SK-N-SH (cell line): ENCODE results near the gene IQCK. TPM values are rescaled to one million over a fixed set of nuclear protein-coding genes. Genes with fewer than 3 reads are reported as not detected.

Experiments used
- CTCF ChIA-PET: fragments of 300-600, 350-600 bp; formaldehyde crosslinking; extraction: SDS; loops from one replicate; lab custom pipeline; 2021; lab: Yijun Ruan, JAX
- POLR2A ChIA-PET: fragments of 350-600 bp; sonication (Branson Sonifier 250); formaldehyde crosslinking; extraction: SDS; loops from one replicate; lab custom pipeline; 2020; ENCODE audit warnings: antibody characterized with exemption, inconsistent platforms; lab: Yijun Ruan, JAX
- DNase-seq: peaks from one replicate; pipeline ENCODE4 v3.0.0; 2012
- H2AFZ ChIP-seq: fragments of 200-600 bp; sonication (generic); 2 replicates; pipeline ENCODE4 v1.8.1; 2016; ENCODE audit warnings: antibody characterized with exemption, mild to moderate bottlenecking, low read depth
- H3F3A ChIP-seq: fragments of 200-600 bp; sonication (generic); replicated peaks from 2 replicates; pipeline ENCODE3; 2016; ENCODE audit warnings: antibody characterized with exemption, mild to moderate bottlenecking; ENCODE audit not compliant: insufficient read depth
- H3K27ac ChIP-seq, 2 experiments: fragments of 200-500 bp in 1 of 2; fragments of 200-600 bp in 1 of 2; sonication (Bioruptor generic) in 1 of 2; sonication (generic), shearing (Covaris generic) in 1 of 2; 2 replicates each; pipeline versions ENCODE4 v1.5.1 to v1.6.1; 2014 to 2016; ENCODE audit warnings: low read depth in 2 of 2, inconsistent platforms in 1 of 2, low read length in 1 of 2, mild to moderate bottlenecking in 1 of 2, mixed read lengths in 1 of 2
- H3K27me3 ChIP-seq: fragments of 200-600 bp; sonication (generic), shearing (Covaris generic); 2 replicates; pipeline ENCODE4 v1.6.1; 2016; ENCODE audit warnings: mixed run types; ENCODE audit not compliant: insufficient read depth
- H3K36me3 ChIP-seq, 2 experiments: fragments of 200-500 bp in 1 of 2; fragments of 200-600 bp in 1 of 2; sonication (Bioruptor generic) in 1 of 2; sonication (generic) in 1 of 2; replicated peaks in 1 of 2; 2 replicates each; pipeline versions ENCODE3 to v1.5.1; 2014 to 2016; ENCODE audit warnings: low read length in 1 of 2, mild to moderate bottlenecking in 1 of 2; ENCODE audit not compliant: insufficient read depth in 2 of 2, control insufficient read depth in 1 of 2
- H3K4me1 ChIP-seq, 2 experiments: fragments of 200-500 bp in 1 of 2; fragments of 200-600 bp in 1 of 2; sonication (Bioruptor generic) in 1 of 2; sonication (generic), shearing (Covaris generic) in 1 of 2; 2 replicates each; pipeline versions ENCODE4 v1.5.1 to v1.6.1; 2014 to 2016; ENCODE audit warnings: low read depth in 1 of 2, low read length in 1 of 2, mixed run types in 1 of 2; ENCODE audit not compliant: insufficient read depth in 2 of 2, control insufficient read depth in 1 of 2
- H3K4me2 ChIP-seq: fragments of 200-600 bp; sonication (generic), shearing (Covaris generic); 2 replicates; pipeline ENCODE4 v1.6.1; 2017; ENCODE audit warnings: mixed run types
- H3K4me3 ChIP-seq, 2 experiments: fragments of 200-500 bp in 1 of 2; fragments of 200-600 bp in 1 of 2; sonication (Bioruptor generic) in 1 of 2; sonication (generic), shearing (Covaris generic) in 1 of 2; 2 replicates each; pipeline versions ENCODE4 v1.5.1 to v1.8.1; 2014 to 2016; ENCODE audit warnings: low read depth in 2 of 2, inconsistent platforms in 1 of 2, low read length in 1 of 2, mild to moderate bottlenecking in 1 of 2, mixed read lengths in 1 of 2, moderate library complexity in 1 of 2
- H3K79me2 ChIP-seq: fragments of 200-600 bp; sonication (generic); 2 replicates; pipeline ENCODE4 v1.8.1; 2017; ENCODE audit warnings: mild to moderate bottlenecking; ENCODE audit not compliant: insufficient read depth
- H3K9ac ChIP-seq: fragments of 200-600 bp; sonication (generic); 2 replicates; pipeline ENCODE4 v1.6.1; 2017; ENCODE audit warnings: mixed run types
- H3K9me2 ChIP-seq: fragments of 200-600 bp; sonication (generic); 2 replicates; pipeline ENCODE4 v1.6.1; 2017; ENCODE audit warnings: mixed run types
- H3K9me3 ChIP-seq: fragments of 200-600 bp; sonication (generic); 2 replicates; pipeline ENCODE4 v1.6.1; 2017; ENCODE audit warnings: mixed run types, mild to moderate bottlenecking, moderate library complexity
- H4K20me1 ChIP-seq: fragments of 200-600 bp; sonication (generic); 2 replicates; pipeline ENCODE4 v1.6.1; 2017; ENCODE audit warnings: mild to moderate bottlenecking, mixed run types; ENCODE audit not compliant: insufficient read depth
- FOSL2 ChIP-seq: IDR thresholded peaks from 2 replicates; pipeline ENCODE4 v1.4.0; 2012; ENCODE audit warnings: low read depth, mild to moderate bottlenecking, moderate library complexity, borderline replicate concordance
- GATA2 ChIP-seq: sonication (generic); formaldehyde crosslinking; IDR thresholded peaks from 2 replicates; pipeline ENCODE4 v1.5.0; 2020; ENCODE audit warnings: mild to moderate bottlenecking, missing genetic modification reagents
- JUND ChIP-seq: IDR thresholded peaks from 2 replicates; pipeline ENCODE4 v1.4.0; 2012
- MXI1 ChIP-seq: IDR thresholded peaks from 2 replicates; pipeline ENCODE4 v1.6.1; 2012; ENCODE audit warnings: mild to moderate bottlenecking, low read depth, low read length, improper control_type of control experiment
- NRF1 ChIP-seq: IDR thresholded peaks from 2 replicates; pipeline ENCODE4 v1.6.1; 2012; ENCODE audit warnings: low read depth, mild to moderate bottlenecking, low read length
- RAD21 ChIP-seq: IDR thresholded peaks from 2 replicates; pipeline ENCODE4 v1.6.1; 2012; ENCODE audit warnings: mild to moderate bottlenecking, low read length
- REST ChIP-seq: IDR thresholded peaks from 2 replicates; pipeline ENCODE4 v1.6.1; 2012; ENCODE audit warnings: mild to moderate bottlenecking, low read depth, low read length, moderate library complexity
- RFX5 ChIP-seq: IDR thresholded peaks from 2 replicates; pipeline ENCODE4 v1.6.1; 2012; ENCODE audit warnings: mild to moderate bottlenecking, improper control_type of control experiment, low read length
- RXRA ChIP-seq: IDR thresholded peaks from 2 replicates; pipeline ENCODE4 v1.4.0; 2012; ENCODE audit warnings: low read depth, mild to moderate bottlenecking, borderline replicate concordance
- SMC3 ChIP-seq: IDR thresholded peaks from 2 replicates; pipeline ENCODE4 v1.6.1; 2012; ENCODE audit warnings: low read depth, low read length, improper control_type of control experiment
- USF1 ChIP-seq: IDR thresholded peaks from 2 replicates; pipeline ENCODE4 v1.4.0; 2012; ENCODE audit warnings: low read depth, borderline replicate concordance
- WGBS: methylation state at CpG from one replicate; pipeline ENCODE4 v1.1.6; 2017; ENCODE audit warnings: low lambda C conversion rate; 5-methylcytosine and 5-hydroxymethylcytosine counted together
- polyA plus RNA-seq, 3 experiments: library from polyadenylated mRNA; depleted of rRNA; stranded (reverse); fragments of >200 nt; gene quantifications; 2 replicates each; pipeline ENCODE4 v1.2.3, GENCODE V29; 2012

The IQCK gene
- polyA plus RNA-seq, 1 of the 3 experiments (the other 2 are of a cell fraction): 7.3 TPM

- no peak for DNase-seq
- no peak overlapping the region for H3K4me2 ChIP-seq
- WGBS: 92% methylated on average over 18 of the region's 18 CpGs
Measured at GRCh38 chr16:19704321-19705145, 13.5 kb upstream of the IQCK start.

GRCh38 chr16:19705146-19705501 is 12.9 kb upstream of the IQCK start:
- Histone ChIP-seq H3F3A (peaks cover 28% of the 10 kb centered on the region), H3K9ac (no peak overlapping the region), H4K20me1 (peaks cover 17% of the 10 kb centered on the region), H3K9me2 (no peaks in the 10 kb centered on the region), H3K36me3 (peaks cover 40 to 61% of the 10 kb centered on the region in 2 experiments), H3K79me2 (peaks cover 17% of the 10 kb centered on the region; the same call in 1 of the 2 replicates), H3K4me3 (no peak overlapping the region), H3K27me3 (no peaks in the 10 kb centered on the region), H3K27ac (peak overlapping the region in 1 of 2 experiments; percentile 42; a peak in 2 of 4 replicates), H3K4me1 (peaks cover 0 to 16% of the 10 kb centered on the region in 2 experiments; a peak in 3 of 4 replicates), H3K4me2 (no peak overlapping the region), H2AFZ (no peak overlapping the region), H3K9me3 (no peaks in the 10 kb centered on the region)
- DNase-seq: no peak
- 95% methylated on average over 8 of the region's 8 CpGs for WGBS
- ChIA-PET POLR2A (interaction anchor here (1.2 kb wide), 1 partner anchor 8 kb away, joined by 3 read pairs; no protein-coding TSS in a partner anchor), CTCF (no interaction called here)
- no peak for TF ChIP-seq REST
- TF ChIP-seq JUND: no peak
- TF ChIP-seq MXI1: no peak
- no peak for TF ChIP-seq RFX5
- no peak for TF ChIP-seq USF1
- TF ChIP-seq GATA2: no peak
- TF ChIP-seq SMC3: no peak
- TF ChIP-seq NRF1: no peak
- TF ChIP-seq RAD21: no peak

More at GRCh38 chr16:19704321-19705145, 13.5 kb upstream of the IQCK start:
- Histone ChIP-seq H3K9me3 (no peaks in the 10 kb centered on the region), H3K4me3 (no peak overlapping the region), H3K79me2 (peaks cover 21% of the 10 kb centered on the region; the same call in 1 of the 2 replicates), H3F3A (peaks cover 29% of the 10 kb centered on the region), H3K9ac (no peak overlapping the region), H2AFZ (no peak overlapping the region), H3K27ac (peak overlapping the region in 1 of 2 experiments; percentile 42; a peak in 2 of 4 replicates), H3K36me3 (peaks cover 43 to 56% of the 10 kb centered on the region in 2 experiments), H4K20me1 (peaks cover 22% of the 10 kb centered on the region), H3K4me1 (peaks cover 0 to 18% of the 10 kb centered on the region in 2 experiments), H3K9me2 (no peaks in the 10 kb centered on the region), H3K27me3 (no peaks in the 10 kb centered on the region)
- no peak for TF ChIP-seq RXRA
- TF ChIP-seq FOSL2: 0 out of 2 replicates have a peak, but pooled peaks have one; percentile 9
- ChIA-PET CTCF (no interaction called here), POLR2A (interaction anchor here (1.2 kb wide), 1 partner anchor 9 kb away, joined by 3 read pairs; no protein-coding TSS in a partner anchor)
